WTC11 (cell line): ENCODE measurements around the gene LZTS2.

Source experiments
- NR1H2 ChIP-seq: sonication (generic); formaldehyde crosslinking; IDR thresholded peaks from 2 replicates; pipeline ENCODE4 v1.9.0; 2021; ENCODE audit warnings: mild to moderate bottlenecking, moderate library complexity, missing genetic modification reagents
- TF ChIP-seq, protein P1 (sequence below): fragments of 200-600 bp; IDR thresholded peaks from 2 replicates; pipeline ENCODE4 v1.8.0; 2022; ENCODE audit warnings: antibody characterized with exemption
- TF ChIP-seq, protein P2 (sequence below): sonication (generic); formaldehyde crosslinking; IDR thresholded peaks from 2 replicates; pipeline ENCODE4 v1.8.0; 2022; ENCODE audit warnings: mild to moderate bottlenecking, missing genetic modification reagents
- TF ChIP-seq, protein P3 (sequence below): sonication (generic); formaldehyde crosslinking; IDR thresholded peaks from 2 replicates; pipeline ENCODE4 v1.8.1; 2023; ENCODE audit warnings: mild to moderate bottlenecking, missing genetic modification reagents
- TF ChIP-seq, protein P4 (sequence below): sonication (generic); formaldehyde crosslinking; IDR thresholded peaks from 2 replicates; pipeline ENCODE4 v1.8.1; 2022; ENCODE audit warnings: missing genetic modification reagents, borderline replicate concordance

DNA sequence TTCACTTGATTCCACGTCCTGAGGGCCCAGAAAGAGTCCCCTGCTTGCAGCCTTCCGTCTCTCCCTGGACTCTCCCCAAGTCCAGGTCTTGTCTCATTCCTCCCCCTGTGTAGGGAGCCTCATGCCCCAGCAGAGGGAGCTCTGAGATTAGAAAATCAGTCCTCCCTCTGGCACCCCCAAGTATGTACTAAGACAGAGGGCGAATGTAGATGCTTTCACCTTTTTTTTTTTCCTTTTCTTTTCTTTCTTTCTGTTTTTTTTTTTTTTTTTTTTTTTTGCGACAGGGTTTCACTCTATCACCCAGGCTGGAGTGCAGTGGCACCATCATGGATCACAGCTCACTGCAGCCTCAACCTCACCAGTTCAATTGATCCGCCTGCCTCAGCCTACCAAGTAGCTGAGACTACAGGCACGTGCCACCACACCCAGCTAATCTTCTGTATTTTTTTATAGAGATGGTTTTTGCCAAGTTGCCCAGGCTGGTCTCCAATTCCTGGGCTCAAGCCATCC, 41.7 kb downstream of the LZTS2 start:
- TF ChIP-seq, protein P1, sequence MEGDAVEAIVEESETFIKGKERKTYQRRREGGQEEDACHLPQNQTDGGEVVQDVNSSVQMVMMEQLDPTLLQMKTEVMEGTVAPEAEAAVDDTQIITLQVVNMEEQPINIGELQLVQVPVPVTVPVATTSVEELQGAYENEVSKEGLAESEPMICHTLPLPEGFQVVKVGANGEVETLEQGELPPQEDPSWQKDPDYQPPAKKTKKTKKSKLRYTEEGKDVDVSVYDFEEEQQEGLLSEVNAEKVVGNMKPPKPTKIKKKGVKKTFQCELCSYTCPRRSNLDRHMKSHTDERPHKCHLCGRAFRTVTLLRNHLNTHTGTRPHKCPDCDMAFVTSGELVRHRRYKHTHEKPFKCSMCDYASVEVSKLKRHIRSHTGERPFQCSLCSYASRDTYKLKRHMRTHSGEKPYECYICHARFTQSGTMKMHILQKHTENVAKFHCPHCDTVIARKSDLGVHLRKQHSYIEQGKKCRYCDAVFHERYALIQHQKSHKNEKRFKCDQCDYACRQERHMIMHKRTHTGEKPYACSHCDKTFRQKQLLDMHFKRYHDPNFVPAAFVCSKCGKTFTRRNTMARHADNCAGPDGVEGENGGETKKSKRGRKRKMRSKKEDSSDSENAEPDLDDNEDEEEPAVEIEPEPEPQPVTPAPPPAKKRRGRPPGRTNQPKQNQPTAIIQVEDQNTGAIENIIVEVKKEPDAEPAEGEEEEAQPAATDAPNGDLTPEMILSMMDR, result peak; percentile 70
- no peak for TF ChIP-seq NR1H2 (CRISPR knock-in tag)
- TF ChIP-seq, protein P2, sequence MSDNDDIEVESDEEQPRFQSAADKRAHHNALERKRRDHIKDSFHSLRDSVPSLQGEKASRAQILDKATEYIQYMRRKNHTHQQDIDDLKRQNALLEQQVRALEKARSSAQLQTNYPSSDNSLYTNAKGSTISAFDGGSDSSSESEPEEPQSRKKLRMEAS (CRISPR knock-in tag), result no peak
- TF ChIP-seq, protein P3, sequence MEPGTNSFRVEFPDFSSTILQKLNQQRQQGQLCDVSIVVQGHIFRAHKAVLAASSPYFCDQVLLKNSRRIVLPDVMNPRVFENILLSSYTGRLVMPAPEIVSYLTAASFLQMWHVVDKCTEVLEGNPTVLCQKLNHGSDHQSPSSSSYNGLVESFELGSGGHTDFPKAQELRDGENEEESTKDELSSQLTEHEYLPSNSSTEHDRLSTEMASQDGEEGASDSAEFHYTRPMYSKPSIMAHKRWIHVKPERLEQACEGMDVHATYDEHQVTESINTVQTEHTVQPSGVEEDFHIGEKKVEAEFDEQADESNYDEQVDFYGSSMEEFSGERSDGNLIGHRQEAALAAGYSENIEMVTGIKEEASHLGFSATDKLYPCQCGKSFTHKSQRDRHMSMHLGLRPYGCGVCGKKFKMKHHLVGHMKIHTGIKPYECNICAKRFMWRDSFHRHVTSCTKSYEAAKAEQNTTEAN (CRISPR knock-in tag), result no peak
- TF ChIP-seq, protein P4, sequence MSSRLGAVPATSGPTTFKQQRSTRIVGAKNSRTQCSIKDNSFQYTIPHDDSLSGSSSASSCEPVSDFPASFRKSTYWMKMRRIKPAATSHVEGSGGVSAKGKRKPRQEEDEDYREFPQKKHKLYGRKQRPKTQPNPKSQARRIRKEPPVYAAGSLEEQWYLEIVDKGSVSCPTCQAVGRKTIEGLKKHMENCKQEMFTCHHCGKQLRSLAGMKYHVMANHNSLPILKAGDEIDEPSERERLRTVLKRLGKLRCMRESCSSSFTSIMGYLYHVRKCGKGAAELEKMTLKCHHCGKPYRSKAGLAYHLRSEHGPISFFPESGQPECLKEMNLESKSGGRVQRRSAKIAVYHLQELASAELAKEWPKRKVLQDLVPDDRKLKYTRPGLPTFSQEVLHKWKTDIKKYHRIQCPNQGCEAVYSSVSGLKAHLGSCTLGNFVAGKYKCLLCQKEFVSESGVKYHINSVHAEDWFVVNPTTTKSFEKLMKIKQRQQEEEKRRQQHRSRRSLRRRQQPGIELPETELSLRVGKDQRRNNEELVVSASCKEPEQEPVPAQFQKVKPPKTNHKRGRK (CRISPR knock-in tag), result no peak
